Neuronal stem cell (in vitro differentiated cells): Measurements from ENCODE around the gene UBAC2.

Source experiments
- DNase-seq: peaks from one replicate; pipeline ENCODE4 v3.0.0-alpha.2; 2013; ENCODE audit warnings: low spot score
- H2AFZ ChIP-seq: one replicate; pipeline ENCODE4 v1.6.1; 2013; ENCODE audit warnings: mild to moderate bottlenecking, low read length, inconsistent platforms
- H2AK5ac ChIP-seq: 2 replicates; pipeline ENCODE4 v1.6.1; 2013; ENCODE audit warnings: low read depth, mild to moderate bottlenecking, inconsistent platforms, low read length, moderate library complexity, mixed read lengths
- H2BK120ac ChIP-seq: 2 replicates; pipeline ENCODE4 v1.6.1; 2013; ENCODE audit warnings: low read depth, mild to moderate bottlenecking, inconsistent platforms, low read length, moderate library complexity, mixed read lengths
- H2BK12ac ChIP-seq: one replicate; pipeline ENCODE4 v1.6.1; 2013; ENCODE audit warnings: low read length, inconsistent platforms
- H2BK15ac ChIP-seq: 2 replicates; pipeline ENCODE4 v1.6.1; 2013; ENCODE audit warnings: mild to moderate bottlenecking, low read length, inconsistent platforms, mixed read lengths
- H2BK5ac ChIP-seq: one replicate; pipeline ENCODE4 v1.6.1; 2013; ENCODE audit warnings: inconsistent platforms, mild to moderate bottlenecking, low read length, moderate library complexity
- H3K14ac ChIP-seq: one replicate; pipeline ENCODE4 v1.6.1; 2013; ENCODE audit warnings: low read length, inconsistent platforms
- H3K18ac ChIP-seq: 2 replicates; pipeline ENCODE4 v1.6.1; 2013; ENCODE audit warnings: low read length, inconsistent platforms
- H3K23ac ChIP-seq: 2 replicates; pipeline ENCODE4 v1.6.1; 2013; ENCODE audit warnings: low read depth, mild to moderate bottlenecking, mixed read lengths, low read length, inconsistent platforms; ENCODE audit not compliant: poor library complexity
- H3K27ac ChIP-seq: replicated peaks from 3 replicates; pipeline ENCODE4 v1.5.1; 2013; ENCODE audit warnings: low read length, inconsistent platforms
- H3K27me3 ChIP-seq, 3 experiments: 2 replicates each; pipeline ENCODE4 v1.6.1; 2013; ENCODE audit warnings: low read length in 3 of 3, mild to moderate bottlenecking in 2 of 3, inconsistent platforms in 1 of 3, low read depth in 1 of 3, mixed read lengths in 1 of 3, moderate library complexity in 1 of 3; ENCODE audit not compliant: control insufficient read depth in 3 of 3, insufficient read depth in 3 of 3
- H3K36me3 ChIP-seq, 2 donors: replicated peaks in 1 of 2; 2 replicates each; pipeline ENCODE4 v1.6.1; 2013; ENCODE audit warnings: low read length in 2 of 2; ENCODE audit not compliant: control insufficient read depth in 2 of 2, insufficient read depth in 2 of 2
- H3K4ac ChIP-seq: 2 replicates; pipeline ENCODE4 v1.6.1; 2013; ENCODE audit warnings: inconsistent platforms, mild to moderate bottlenecking, low read length, moderate library complexity
- H3K4me1 ChIP-seq, 2 donors: 1 replicate in 1 of 2; 2 replicates in 1 of 2; pipeline ENCODE4 v1.6.1; 2013; ENCODE audit warnings: low read length in 2 of 2, low read depth in 1 of 2; ENCODE audit not compliant: control insufficient read depth in 2 of 2, insufficient read depth in 1 of 2
- H3K4me2 ChIP-seq: one replicate; pipeline ENCODE4 v1.6.1; 2013; ENCODE audit warnings: mild to moderate bottlenecking, low read length, inconsistent platforms; ENCODE audit not compliant: insufficient read depth, poor library complexity, severe bottlenecking
- H3K4me3 ChIP-seq, 2 donors: 2 replicates each; pipeline ENCODE4 v1.5.1; 2013; ENCODE audit warnings: low read length in 2 of 2, mild to moderate bottlenecking in 2 of 2, inconsistent platforms in 1 of 2, moderate library complexity in 1 of 2
- H3K79me1 ChIP-seq: one replicate; pipeline ENCODE4 v1.6.1; 2013; ENCODE audit warnings: low read depth, mild to moderate bottlenecking, inconsistent platforms, low read length, moderate library complexity
- H3K9ac ChIP-seq: one replicate; pipeline ENCODE4 v1.6.1; 2013; ENCODE audit warnings: mild to moderate bottlenecking, low read depth, low read length, inconsistent platforms; ENCODE audit not compliant: poor library complexity
- H3K9me3 ChIP-seq, 2 donors: replicated peaks in 1 of 2; 2 replicates each; pipeline versions ENCODE3 to v1.6.1; 2013; ENCODE audit warnings: low read length in 2 of 2, mild to moderate bottlenecking in 2 of 2, inconsistent platforms in 1 of 2, low read depth in 1 of 2, mixed read lengths in 1 of 2, moderate library complexity in 1 of 2; ENCODE audit not compliant: control insufficient read depth in 2 of 2, insufficient read depth in 1 of 2
- H4K8ac ChIP-seq: one replicate; pipeline ENCODE4 v1.6.1; 2013; ENCODE audit warnings: low read depth, mild to moderate bottlenecking, inconsistent platforms, low read length, moderate library complexity
- H4K91ac ChIP-seq: one replicate; pipeline ENCODE4 v1.6.1; 2013; ENCODE audit warnings: low read length, low read depth, mild to moderate bottlenecking, inconsistent platforms; ENCODE audit not compliant: poor library complexity
- WGBS, 2 donors: extraction: QIAGEN DNeasy Blood & Tissue Kit; methylation state at CpG; one replicate each; pipeline ENCODE4 v1.1.7; 2013; ENCODE audit warnings: missing lambda C conversion rate in 2 of 2, mixed read lengths in 1 of 2; ENCODE audit not compliant: insufficient read length in 2 of 2, insufficient replicate concordance in 1 of 2; ENCODE audit errors: extremely low coverage in 2 of 2; 5-methylcytosine and 5-hydroxymethylcytosine counted together

UBAC2 gene

GRCh38 chr13:99418843-99419140 lies 218.1 kb downstream of the UBAC2 start:
- Histone ChIP-seq H3K4me3 (no peak overlapping the region), H3K4ac (no peak overlapping the region), H3K4me1 (peaks cover 10 to 20% of the 10 kb centered on the region in 2 donors), H2BK5ac (no peak overlapping the region), H4K8ac (no peak overlapping the region), H3K14ac (no peak overlapping the region), H2BK120ac (no peak overlapping the region), H2BK12ac (no peak overlapping the region), H3K9me3 (peaks cover 0 to 8% of the 10 kb centered on the region in 2 donors), H3K4me2 (no peak overlapping the region), H3K23ac (no peak overlapping the region), H3K9ac (no peak overlapping the region), H2BK15ac (no peak overlapping the region), H3K18ac (no peak overlapping the region), H2AFZ (no peak overlapping the region), H4K91ac (no peak overlapping the region), H3K27ac (no peak overlapping the region), H3K36me3 (no peaks in the 10 kb centered on the region), H3K79me1 (no peaks in the 10 kb centered on the region), H2AK5ac (no peak overlapping the region), H3K27me3 (peaks cover 0 to 56% (median 3%) of the 10 kb centered on the region in 3 experiments)
- no CpG with 5 or more reads among the region's 4 CpGs for WGBS, 2 donors
- DNase-seq, result no peak

GRCh38 chr13:99419591-99420243 lies 219.1 kb downstream of the UBAC2 start:
- Histone ChIP-seq H3K9me3 (peaks cover 0 to 4% of the 10 kb centered on the region in 2 donors), H3K23ac (no peak overlapping the region), H2BK15ac (no peak overlapping the region), H2BK120ac (no peak overlapping the region), H3K9ac (no peak overlapping the region), H3K27me3 (peaks cover 0 to 56% (median 0%) of the 10 kb centered on the region in 3 experiments), H3K14ac (no peak overlapping the region), H2BK5ac (no peak overlapping the region), H4K8ac (no peak overlapping the region), H3K79me1 (no peaks in the 10 kb centered on the region), H3K4me3 (no peak overlapping the region), H3K36me3 (no peaks in the 10 kb centered on the region), H3K4me2 (no peak overlapping the region), H4K91ac (no peak overlapping the region), H2AK5ac (no peak overlapping the region), H3K27ac (no peak overlapping the region), H3K18ac (no peak overlapping the region), H3K4ac (no peak overlapping the region), H2BK12ac (no peak overlapping the region), H2AFZ (no peak overlapping the region), H3K4me1 (peaks cover 10 to 16% of the 10 kb centered on the region in 2 donors)
- no peak for DNase-seq
- WGBS, 2 donors, result no CpG with 5 or more reads among the region's 8 CpGs

DNA sequence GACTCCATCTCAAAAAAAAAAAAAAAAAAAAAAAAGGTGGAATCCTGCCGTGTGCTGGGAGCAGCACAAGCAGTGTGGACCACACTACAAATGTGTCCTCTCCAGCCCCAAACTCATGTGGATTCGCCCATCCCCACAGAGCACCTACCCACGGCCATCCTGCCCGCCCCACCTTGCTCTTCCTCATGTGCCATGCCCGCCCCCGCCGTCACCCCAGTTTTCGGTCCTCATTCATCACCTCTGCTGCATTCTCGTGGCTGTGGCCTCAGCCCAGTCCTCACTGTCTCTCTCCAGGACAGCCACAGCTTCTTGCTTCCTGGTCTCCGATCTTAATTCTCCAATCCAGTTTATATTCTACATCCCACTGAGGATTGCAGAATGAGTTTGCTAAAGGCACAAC lies 220.6 kb downstream of the UBAC2 start:
- no CpG with 5 or more reads among the region's 10 CpGs for WGBS, 2 donors
- Histone ChIP-seq H3K4ac (no peak overlapping the region), H4K8ac (no peak overlapping the region), H3K36me3 (no peaks in the 10 kb centered on the region), H3K79me1 (no peaks in the 10 kb centered on the region), H3K14ac (no peak overlapping the region), H2BK15ac (no peak overlapping the region), H3K9me3 (no peaks in the 10 kb centered on the region), H3K27ac (no peak overlapping the region), H3K4me3 (no peak overlapping the region), H2AK5ac (no peak overlapping the region), H3K18ac (no peak overlapping the region), H3K27me3 (peaks cover 0 to 51% (median 0%) of the 10 kb centered on the region in 3 experiments), H2BK120ac (no peak overlapping the region), H4K91ac (no peak overlapping the region), H2AFZ (no peak overlapping the region), H3K4me2 (no peak overlapping the region), H3K4me1 (peaks cover 10 to 16% of the 10 kb centered on the region in 2 donors), H3K9ac (no peak overlapping the region), H2BK5ac (no peak overlapping the region), H2BK12ac (no peak overlapping the region), H3K23ac (no peak overlapping the region)
- DNase-seq, result no peak

- H2BK120ac ChIP-seq, result no peak overlapping the region
- no peak overlapping the region for H2BK15ac ChIP-seq
- H3K27ac ChIP-seq, result no peak overlapping the region
- H3K4ac ChIP-seq, result no peak overlapping the region
- no CpG with 5 or more reads among the region's 9 CpGs for WGBS, 2 donors
- no peak overlapping the region for H3K4me3 ChIP-seq
- H3K79me1 ChIP-seq, result no peaks in the 10 kb centered on the region
- H3K4me2 ChIP-seq, result no peak overlapping the region
- no peaks in the 10 kb centered on the region for H3K9me3 ChIP-seq
- peaks cover 0 to 44% (median 0%) of the 10 kb centered on the region in 3 experiments for H3K27me3 ChIP-seq
- H3K9ac ChIP-seq, result no peak overlapping the region
- no peaks in the 10 kb centered on the region for H3K36me3 ChIP-seq
- no peak overlapping the region for H3K23ac ChIP-seq
- no peak overlapping the region for H3K14ac ChIP-seq
- no peak overlapping the region for H2BK12ac ChIP-seq
- H4K8ac ChIP-seq, result no peak overlapping the region
- H2AFZ ChIP-seq, result no peak overlapping the region
- H3K4me1 ChIP-seq, result peaks cover 6 to 13% of the 10 kb centered on the region in 2 donors
- H2BK5ac ChIP-seq, result no peak overlapping the region
- no peak overlapping the region for H3K18ac ChIP-seq
- H4K91ac ChIP-seq, result no peak overlapping the region
- no peak for DNase-seq
- H2AK5ac ChIP-seq, result no peak overlapping the region
Measured at GRCh38 chr13:99421758-99422585, 221.3 kb downstream of the UBAC2 start.
